Heart left ventricle (tissue), 13 donors: Measurements from ENCODE around the gene MOGAT1.

Experiments used
- POLR2A ChIP-seq, 2 donors: fragments of 450-650 bp; IDR thresholded peaks; one replicate each; pipeline ENCODE4 v1.6.1; 2017; ENCODE audit warnings: antibody characterized with exemption in 2 of 2, mild to moderate bottlenecking in 2 of 2, moderate library complexity in 2 of 2
- TF ChIP-seq, protein P1 (sequence below), 12 donors: fragments of 200-600 bp; sonication (generic) in 4 of 12; IDR thresholded peaks; one replicate each; pipeline versions ENCODE4 v1.5.0 to v1.8.0; 2018 to 2022; ENCODE audit warnings: antibody characterized with exemption in 12 of 12, mild to moderate bottlenecking in 5 of 12
- donor health status: ischemic (EF 13 %, LVEDD 7.1; RV severe dilation, severe dysfunction).
- donor health status: DM: no; HTN: yes; CAD: no.
- donor health status: DM: no; HTN: no; CAD: no.
- donor health status: ischemic (EF 25% LVEDD 6.9; RV normal size, moderate dysfunction).
- donor health status: ischemic (EF 25% LVEDD 5.7; RV mildly dilated, moderate dysfunction).
- donor health status: ischemic (EF 35%, LVEDD 5.7; RV mildly dilated, moderate dysfunction).
- donor health status: nonischemic (EF 11% LVEDD 7.7; RV severe dilation, severe dysfunction).
- donor health status: DM: yes; HTN: yes; CAD: no.
- donor health status: PGD.
- donor health status: ischemic (EF 29% LVEDD 5.4; RV normal size, mild dysfunction).
- donor health status: nonischemic (EF 23%, LVEDD 6.1; RV moderate dilation, normal function).

DNA sequence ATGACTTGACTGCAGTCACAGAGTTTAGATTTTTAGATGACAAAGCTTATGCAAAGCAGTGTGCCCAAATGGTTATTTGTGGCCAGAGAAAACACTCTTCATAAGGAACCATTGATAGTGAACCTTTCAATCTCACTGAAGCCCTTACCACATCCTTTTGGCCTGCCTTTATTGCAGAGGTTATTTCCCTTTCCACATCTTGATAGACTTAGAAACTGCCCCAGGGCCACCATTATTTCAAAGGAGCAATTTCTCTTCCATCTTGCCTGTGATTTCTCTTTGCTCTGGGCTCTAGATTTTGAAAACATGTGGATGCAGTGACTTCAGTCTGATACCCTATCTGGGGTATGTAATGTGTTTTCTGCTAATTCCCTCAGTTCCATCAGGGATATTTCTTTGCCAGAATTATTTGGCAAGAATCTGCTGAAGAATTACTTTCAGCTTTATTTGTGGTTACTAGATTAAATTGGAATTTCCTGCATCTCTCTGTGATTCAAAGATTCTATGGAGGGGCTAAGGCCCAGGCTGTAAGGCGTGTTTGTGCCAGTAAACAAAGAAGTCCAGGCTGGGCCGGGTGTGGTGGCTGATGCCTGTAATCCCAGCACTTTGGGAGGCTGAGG is 51.0 kb downstream of the MOGAT1 start:
- TF ChIP-seq, protein P1, sequence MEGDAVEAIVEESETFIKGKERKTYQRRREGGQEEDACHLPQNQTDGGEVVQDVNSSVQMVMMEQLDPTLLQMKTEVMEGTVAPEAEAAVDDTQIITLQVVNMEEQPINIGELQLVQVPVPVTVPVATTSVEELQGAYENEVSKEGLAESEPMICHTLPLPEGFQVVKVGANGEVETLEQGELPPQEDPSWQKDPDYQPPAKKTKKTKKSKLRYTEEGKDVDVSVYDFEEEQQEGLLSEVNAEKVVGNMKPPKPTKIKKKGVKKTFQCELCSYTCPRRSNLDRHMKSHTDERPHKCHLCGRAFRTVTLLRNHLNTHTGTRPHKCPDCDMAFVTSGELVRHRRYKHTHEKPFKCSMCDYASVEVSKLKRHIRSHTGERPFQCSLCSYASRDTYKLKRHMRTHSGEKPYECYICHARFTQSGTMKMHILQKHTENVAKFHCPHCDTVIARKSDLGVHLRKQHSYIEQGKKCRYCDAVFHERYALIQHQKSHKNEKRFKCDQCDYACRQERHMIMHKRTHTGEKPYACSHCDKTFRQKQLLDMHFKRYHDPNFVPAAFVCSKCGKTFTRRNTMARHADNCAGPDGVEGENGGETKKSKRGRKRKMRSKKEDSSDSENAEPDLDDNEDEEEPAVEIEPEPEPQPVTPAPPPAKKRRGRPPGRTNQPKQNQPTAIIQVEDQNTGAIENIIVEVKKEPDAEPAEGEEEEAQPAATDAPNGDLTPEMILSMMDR (IDR thresholded peaks at IDR 0.05) = no peak
- no peak for TF ChIP-seq POLR2A (IDR thresholded peaks at IDR 0.05)
